HEK293 (cell line): ENCODE data around the gene THSD4.

Source experiments
- CTCF ChIA-PET: fragments of 350-600 bp; formaldehyde crosslinking; extraction: SDS; loops from one replicate; lab custom pipeline; 2021; ENCODE audit warnings: antibody characterized with exemption; lab: Yijun Ruan, JAX
- POLR2A ChIA-PET: fragments of 300-600 bp; formaldehyde crosslinking; extraction: SDS; loops from one replicate; lab custom pipeline; 2020; ENCODE audit warnings: antibody characterized with exemption, inconsistent platforms; lab: Yijun Ruan, JAX
- H3K27ac ChIP-seq: fragments of 200-500 bp; sonication (Bioruptor generic); 2 replicates; pipeline ENCODE4 v1.5.1; 2014; ENCODE audit warnings: low read depth, low read length, control low read depth, inconsistent platforms; ENCODE audit errors: extremely low read depth
- H3K36me3 ChIP-seq, 2 experiments: fragments of 200-500 bp in 1 of 2; sonication (Bioruptor generic) in 1 of 2; 1 replicate in 1 of 2; 2 replicates in 1 of 2; pipeline ENCODE4 v1.5.1; 2014 to 2017; ENCODE audit warnings: inconsistent platforms in 2 of 2, low read length in 2 of 2; ENCODE audit not compliant: control insufficient read depth in 2 of 2, insufficient read depth in 1 of 2
- H3K4me1 ChIP-seq: fragments of 200-500 bp; sonication (Bioruptor generic); 2 replicates; pipeline ENCODE4 v1.5.1; 2014; ENCODE audit warnings: mild to moderate bottlenecking, low read length, inconsistent platforms; ENCODE audit not compliant: control insufficient read depth, insufficient read depth
- H3K4me3 ChIP-seq: 2 replicates; pipeline ENCODE4 v1.5.1; 2011; ENCODE audit warnings: low read depth, mild to moderate bottlenecking, control low read depth, low read length, moderate library complexity
- H3K9me3 ChIP-seq: fragments of 200-500 bp; sonication (Bioruptor generic); 2 replicates; pipeline ENCODE4 v1.5.1; 2014; ENCODE audit warnings: low read depth, low read length, inconsistent platforms; ENCODE audit not compliant: control insufficient read depth, insufficient read depth
- EGR2 ChIP-seq: fragments of 450-650 bp; formaldehyde crosslinking; IDR thresholded peaks from 2 replicates; pipeline ENCODE4 v1.5.1; 2016; ENCODE audit warnings: low read depth, missing biosample characterization, missing genetic modification characterization
- GLI2 ChIP-seq: fragments of 450-650 bp; formaldehyde crosslinking; IDR thresholded peaks from 2 replicates; pipeline ENCODE4; 2017; ENCODE audit warnings: missing biosample characterization, missing genetic modification characterization, low read depth, borderline replicate concordance
- GLI4 ChIP-seq: fragments of 450-650 bp; formaldehyde crosslinking; IDR thresholded peaks from 2 replicates; pipeline ENCODE4 v1.5.1; 2016; ENCODE audit warnings: missing biosample characterization, missing genetic modification characterization
- GLIS1 ChIP-seq: fragments of 450-650 bp; formaldehyde crosslinking; IDR thresholded peaks from 2 replicates; pipeline ENCODE4 v1.5.1; 2016; ENCODE audit warnings: missing biosample characterization, missing genetic modification characterization
- IKZF3 ChIP-seq: fragments of 450-650 bp; IDR thresholded peaks from 2 replicates; pipeline ENCODE4 v1.5.0; 2018; ENCODE audit warnings: missing biosample characterization, mild to moderate bottlenecking, missing genetic modification characterization, moderate library complexity
- KLF7 ChIP-seq: fragments of 450-650 bp; formaldehyde crosslinking; IDR thresholded peaks from 2 replicates; pipeline ENCODE4 v1.5.1; 2016; ENCODE audit warnings: missing biosample characterization, missing genetic modification characterization, borderline replicate concordance
- OVOL3 ChIP-seq: fragments of 450-650 bp; formaldehyde crosslinking; IDR thresholded peaks from 2 replicates; pipeline ENCODE4 v1.5.1; 2016; ENCODE audit warnings: missing biosample characterization, missing genetic modification characterization
- PRDM10 ChIP-seq: fragments of 450-650 bp; formaldehyde crosslinking; IDR thresholded peaks from 2 replicates; pipeline ENCODE4 v1.5.1; 2016; ENCODE audit warnings: missing biosample characterization, missing genetic modification characterization
- SETDB1 ChIP-seq: IDR thresholded peaks from one replicate; pipeline ENCODE4 v1.6.1; 2017; ENCODE audit warnings: mild to moderate bottlenecking, low read length, moderate library complexity, mixed read lengths; ENCODE audit not compliant: insufficient read length
- TCF7L2 ChIP-seq: IDR thresholded peaks from 2 replicates; pipeline ENCODE4 v1.6.1; 2011; ENCODE audit warnings: low read depth, mild to moderate bottlenecking, inconsistent platforms, low read length, moderate library complexity, borderline replicate concordance
- YY2 ChIP-seq: fragments of 450-650 bp; formaldehyde crosslinking; IDR thresholded peaks from 2 replicates; pipeline ENCODE4 v1.5.1; 2016; ENCODE audit warnings: missing biosample characterization, missing genetic modification characterization
- ZBTB10 ChIP-seq: fragments of 450-650 bp; formaldehyde crosslinking; IDR thresholded peaks from 2 replicates; pipeline ENCODE4 v1.5.1; 2016; ENCODE audit warnings: missing biosample characterization, missing genetic modification characterization
- ZBTB48 ChIP-seq: fragments of 450-650 bp; formaldehyde crosslinking; IDR thresholded peaks from 2 replicates; pipeline ENCODE4 v1.5.1; 2016; ENCODE audit warnings: missing biosample characterization, missing genetic modification characterization
- ZNF121 ChIP-seq: fragments of 450-650 bp; formaldehyde crosslinking; IDR thresholded peaks from 2 replicates; pipeline ENCODE4 v1.5.1; 2016; ENCODE audit warnings: missing biosample characterization, missing genetic modification characterization
- ZNF138 ChIP-seq: fragments of 450-650 bp; formaldehyde crosslinking; IDR thresholded peaks from 2 replicates; pipeline ENCODE4 v1.5.1; 2016; ENCODE audit warnings: missing biosample characterization, missing genetic modification characterization, borderline replicate concordance
- ZNF140 ChIP-seq: fragments of 450-650 bp; formaldehyde crosslinking; IDR thresholded peaks from 2 replicates; pipeline ENCODE4 v1.5.1; 2016; ENCODE audit warnings: missing biosample characterization, missing genetic modification characterization
- ZNF211 ChIP-seq: fragments of 450-650 bp; formaldehyde crosslinking; IDR thresholded peaks from 2 replicates; pipeline ENCODE4 v1.5.1; 2016; ENCODE audit warnings: low read depth, missing biosample characterization, missing genetic modification characterization
- ZNF221 ChIP-seq: fragments of 450-650 bp; formaldehyde crosslinking; IDR thresholded peaks from 2 replicates; pipeline ENCODE4 v1.5.1; 2017; ENCODE audit warnings: missing biosample characterization, missing genetic modification characterization, borderline replicate concordance
- ZNF433 ChIP-seq: fragments of 450-650 bp; formaldehyde crosslinking; IDR thresholded peaks from 2 replicates; pipeline ENCODE4 v1.5.1; 2016; ENCODE audit warnings: missing biosample characterization, missing genetic modification characterization, low read depth
- ZNF501 ChIP-seq: fragments of 450-650 bp; formaldehyde crosslinking; IDR thresholded peaks from 2 replicates; pipeline ENCODE4 v1.5.1; 2016; ENCODE audit warnings: missing biosample characterization, missing genetic modification characterization
- ZNF530 ChIP-seq: fragments of 450-650 bp; formaldehyde crosslinking; IDR thresholded peaks from 2 replicates; pipeline ENCODE4 v1.5.1; 2016; ENCODE audit warnings: low read depth, missing biosample characterization, missing genetic modification characterization
- ZNF549 ChIP-seq: fragments of 450-650 bp; IDR thresholded peaks from 2 replicates; pipeline ENCODE4 v1.5.1; 2018; ENCODE audit warnings: missing biosample characterization, missing genetic modification characterization, mild to moderate bottlenecking, inconsistent platforms, moderate library complexity
- ZNF560 ChIP-seq: fragments of 450-650 bp; formaldehyde crosslinking; IDR thresholded peaks from 2 replicates; pipeline ENCODE4 v1.5.1; 2017; ENCODE audit warnings: missing biosample characterization, missing genetic modification characterization, borderline replicate concordance
- ZNF623 ChIP-seq: fragments of 450-650 bp; formaldehyde crosslinking; IDR thresholded peaks from 2 replicates; pipeline ENCODE4 v1.5.1; 2016; ENCODE audit warnings: missing biosample characterization, missing genetic modification characterization
- ZNF658 ChIP-seq: fragments of 450-650 bp; formaldehyde crosslinking; IDR thresholded peaks from 2 replicates; pipeline ENCODE4; 2016; ENCODE audit warnings: missing biosample characterization, missing genetic modification characterization
- ZNF670 ChIP-seq: fragments of 450-650 bp; formaldehyde crosslinking; IDR thresholded peaks from 2 replicates; pipeline ENCODE4 v1.5.1; 2016; ENCODE audit warnings: missing biosample characterization, missing genetic modification characterization, low read depth
- ZNF701 ChIP-seq: fragments of 450-650 bp; formaldehyde crosslinking; IDR thresholded peaks from 2 replicates; pipeline ENCODE4 v1.5.1; 2016; ENCODE audit warnings: missing biosample characterization, missing genetic modification characterization
- ZNF777 ChIP-seq: fragments of 450-650 bp; formaldehyde crosslinking; IDR thresholded peaks from 2 replicates; pipeline ENCODE4 v1.5.1; 2017; ENCODE audit warnings: missing biosample characterization, missing genetic modification characterization, borderline replicate concordance
- ZXDB ChIP-seq: fragments of 450-650 bp; formaldehyde crosslinking; IDR thresholded peaks from 2 replicates; pipeline ENCODE4 v1.5.1; 2016; ENCODE audit warnings: missing biosample characterization, missing genetic modification characterization
- TF ChIP-seq, protein P1 (sequence below): fragments of 450-650 bp; formaldehyde crosslinking; optimal IDR thresholded peaks from 2 replicates; pipeline ENCODE3; 2016; ENCODE audit warnings: missing biosample characterization, mild to moderate bottlenecking, missing genetic modification characterization
- TF ChIP-seq, protein P2 (sequence below): fragments of 450-650 bp; formaldehyde crosslinking; IDR thresholded peaks from 2 replicates; pipeline ENCODE4 v1.5.1; 2016; ENCODE audit warnings: missing biosample characterization, missing genetic modification characterization

THSD4 gene

GRCh38 chr15:71114887-71115566 lies at the start of gene THSD4 (continued):
- TF ChIP-seq ZNF501 (tag by site-specific recombination): peak; percentile 81
- peak; percentile 96 for TF ChIP-seq IKZF3 (tag by site-specific recombination)
- TF ChIP-seq GLI4 (tag by site-specific recombination): no peak
- TF ChIP-seq ZNF121 (tag by site-specific recombination): 0 out of 2 replicates have a peak, but pooled peaks have one; percentile 55
- TF ChIP-seq ZBTB48 (tag by site-specific recombination): peak; percentile 99
- TF ChIP-seq EGR2 (tag by site-specific recombination): peak; percentile 76
- peak; percentile 93 for TF ChIP-seq GLIS1 (tag by site-specific recombination)
- TF ChIP-seq ZNF221 (tag by site-specific recombination): 0 out of 2 replicates have a peak, but pooled peaks have one; percentile 32
- no peak for TF ChIP-seq ZNF211 (tag by site-specific recombination)
- TF ChIP-seq ZNF701 (tag by site-specific recombination): no peak
- TF ChIP-seq ZNF433 (tag by site-specific recombination): no peak
- TF ChIP-seq, protein P1, sequence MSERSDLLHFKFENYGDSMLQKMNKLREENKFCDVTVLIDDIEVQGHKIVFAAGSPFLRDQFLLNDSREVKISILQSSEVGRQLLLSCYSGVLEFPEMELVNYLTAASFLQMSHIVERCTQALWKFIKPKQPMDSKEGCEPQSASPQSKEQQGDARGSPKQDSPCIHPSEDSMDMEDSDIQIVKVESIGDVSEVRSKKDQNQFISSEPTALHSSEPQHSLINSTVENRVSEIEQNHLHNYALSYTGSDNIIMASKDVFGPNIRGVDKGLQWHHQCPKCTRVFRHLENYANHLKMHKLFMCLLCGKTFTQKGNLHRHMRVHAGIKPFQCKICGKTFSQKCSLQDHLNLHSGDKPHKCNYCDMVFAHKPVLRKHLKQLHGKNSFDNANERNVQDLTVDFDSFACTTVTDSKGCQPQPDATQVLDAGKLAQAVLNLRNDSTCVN (tag by site-specific recombination): peak; percentile 74
- 0 out of 2 replicates have a peak, but pooled peaks have one; percentile 18 for TF ChIP-seq KLF7 (tag by site-specific recombination)
- TF ChIP-seq ZNF623: no peak
- peak; percentile 20; the same call in 1 of the 2 replicates for TF ChIP-seq PRDM10
- TF ChIP-seq GLI2 (tag by site-specific recombination): no peak
- no peak; the same call in 1 of the 2 replicates for TF ChIP-seq YY2 (tag by site-specific recombination)
- no peak for TF ChIP-seq ZNF658
- TF ChIP-seq ZNF530 (tag by site-specific recombination): no peak
- no peak for TF ChIP-seq ZNF549 (tag by site-specific recombination)
- peak; percentile 76 for TF ChIP-seq ZXDB
- no peak for TF ChIP-seq ZNF140 (tag by site-specific recombination)
- TF ChIP-seq OVOL3: no peak

DNA sequence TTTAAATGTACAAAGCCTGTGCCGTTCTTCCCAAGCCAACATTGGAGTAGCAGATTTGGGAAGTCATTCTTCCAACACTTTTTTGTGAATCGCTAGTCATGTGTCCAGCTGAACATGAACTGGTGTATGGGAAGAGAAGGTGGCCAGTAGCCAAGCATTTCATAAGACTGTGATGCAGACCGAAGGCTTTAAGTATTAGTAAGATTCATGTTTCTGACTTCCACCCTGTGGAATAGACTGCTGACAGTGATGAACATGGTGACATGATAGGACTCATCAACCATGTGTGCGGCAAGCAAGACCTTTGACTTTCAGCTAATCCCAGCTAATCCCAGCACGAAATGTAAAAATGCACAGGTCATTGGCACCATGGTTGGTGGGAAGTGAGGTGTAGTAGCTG lies 48.3 kb upstream of the THSD4 start:
- Histone ChIP-seq H3K27ac (no peak overlapping the region), H3K4me1 (no peaks in the 10 kb centered on the region), H3K4me3 (no peak overlapping the region), H3K36me3 (no peaks in the 10 kb centered on the region; a peak in 1 of 3 replicates), H3K9me3 (no peaks in the 10 kb centered on the region)
- POLR2A ChIA-PET: no interaction called here
- CTCF ChIA-PET: interaction anchor here (0.5 to 0.8 kb wide), 3 partner anchors 39 to 383 kb away, joined by 3 to 4 read pairs (median 4); no protein-coding TSS in a partner anchor
- no peak for TF ChIP-seq ZNF670 (tag by site-specific recombination)
- no peak for TF ChIP-seq ZNF138 (tag by site-specific recombination)
- no peak for TF ChIP-seq ZBTB10 (tag by site-specific recombination)
- no peak for TF ChIP-seq ZNF560
- TF ChIP-seq ZBTB48 (tag by site-specific recombination): no peak
- TF ChIP-seq ZNF777: no peak
- TF ChIP-seq, protein P2, sequence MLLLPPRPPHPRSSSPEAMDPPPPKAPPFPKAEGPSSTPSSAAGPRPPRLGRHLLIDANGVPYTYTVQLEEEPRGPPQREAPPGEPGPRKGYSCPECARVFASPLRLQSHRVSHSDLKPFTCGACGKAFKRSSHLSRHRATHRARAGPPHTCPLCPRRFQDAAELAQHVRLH: no peak
- TF ChIP-seq TCF7L2: no peak
- no peak for TF ChIP-seq SETDB1
